SU-DHL-6 (cell line): ENCODE data around the gene CBL.

ENCODE experiments used
- H2AFZ ChIP-seq: fragments of 200-600 bp; sonication (generic); 2 replicates; pipeline ENCODE4 v1.6.1; 2014; ENCODE audit warnings: low read depth, mild to moderate bottlenecking, moderate library complexity, mixed read lengths, antibody characterized with exemption, low read length; ENCODE audit not compliant: severe bottlenecking
- H3F3A ChIP-seq: fragments of 200-600 bp; shearing (Covaris generic); 2 replicates; pipeline ENCODE4 v1.6.0; 2016; ENCODE audit warnings: antibody characterized with exemption, mild to moderate bottlenecking; ENCODE audit not compliant: insufficient read depth
- H3K27ac ChIP-seq: fragments of 200-600 bp; sonication (generic); 2 replicates; pipeline ENCODE4 v1.5.1; 2016; ENCODE audit warnings: low read depth, mild to moderate bottlenecking, low read length, moderate library complexity, mixed read lengths
- H3K27me3 ChIP-seq: fragments of 200-600 bp; sonication (generic), shearing (Covaris generic); 2 replicates; pipeline ENCODE4 v1.6.0; 2014; ENCODE audit warnings: mild to moderate bottlenecking, low read length
- H3K36me3 ChIP-seq: fragments of 200-600 bp; sonication (generic); 2 replicates; pipeline ENCODE4 v1.6.1; 2014; ENCODE audit warnings: mild to moderate bottlenecking, low read length, mixed read lengths
- H3K4me2 ChIP-seq: fragments of 300-600, 200-600 bp; shearing (Covaris generic), sonication (generic); 2 replicates; pipeline ENCODE4 v1.6.0; 2014; ENCODE audit warnings: low read length, low read depth, mild to moderate bottlenecking; ENCODE audit not compliant: poor library complexity, severe bottlenecking
- H3K4me3 ChIP-seq: fragments of 200-600 bp; sonication (generic); 2 replicates; pipeline ENCODE4 v1.5.1; 2014; ENCODE audit warnings: antibody characterized with exemption, low read length, mild to moderate bottlenecking, mixed read lengths; ENCODE audit not compliant: insufficient read depth, poor library complexity, severe bottlenecking
- H3K79me2 ChIP-seq: fragments of 200-600 bp; sonication (generic); 2 replicates; pipeline ENCODE4 v1.6.1; 2014; ENCODE audit warnings: mild to moderate bottlenecking, low read length, moderate library complexity; ENCODE audit not compliant: insufficient read depth
- H3K9ac ChIP-seq: fragments of 200-600 bp; sonication (generic); 2 replicates; pipeline ENCODE4 v1.7.0; 2014; ENCODE audit warnings: mild to moderate bottlenecking, low read length
- H3K9me2 ChIP-seq: fragments of 200-600 bp; sonication (generic); replicated peaks from 2 replicates; pipeline ENCODE4 v1.6.1; 2014; ENCODE audit warnings: low read length; ENCODE audit not compliant: insufficient read depth
- H3K9me3 ChIP-seq: fragments of 200-600 bp; sonication (generic); 2 replicates; pipeline ENCODE4 v1.6.1; 2014; ENCODE audit warnings: low read length, mixed read lengths; ENCODE audit not compliant: insufficient read depth
- H4K20me1 ChIP-seq: fragments of 200-600 bp; sonication (generic); 2 replicates; pipeline ENCODE4 v1.6.1; 2014; ENCODE audit warnings: low read depth, mild to moderate bottlenecking, antibody characterized with exemption, low read length, moderate library complexity, mixed read lengths
- EZH2phosphoT487 ChIP-seq: fragments of 200-600 bp; sonication (generic), shearing (Covaris generic); conservative IDR thresholded peaks from 2 replicates; pipeline ENCODE4 v1.6.1; 2018; ENCODE audit warnings: mild to moderate bottlenecking, antibody characterized with exemption, low read length, moderate library complexity, mixed read lengths
- TF ChIP-seq, protein P1 (sequence below): fragments of 200-600 bp; sonication (generic); IDR thresholded peaks from one replicate; pipeline ENCODE4 v1.5.1; 2017; ENCODE audit warnings: antibody characterized with exemption, mild to moderate bottlenecking, low read length, moderate library complexity; ENCODE audit not compliant: insufficient read depth, poor library complexity, severe bottlenecking

The CBL gene

DNA sequence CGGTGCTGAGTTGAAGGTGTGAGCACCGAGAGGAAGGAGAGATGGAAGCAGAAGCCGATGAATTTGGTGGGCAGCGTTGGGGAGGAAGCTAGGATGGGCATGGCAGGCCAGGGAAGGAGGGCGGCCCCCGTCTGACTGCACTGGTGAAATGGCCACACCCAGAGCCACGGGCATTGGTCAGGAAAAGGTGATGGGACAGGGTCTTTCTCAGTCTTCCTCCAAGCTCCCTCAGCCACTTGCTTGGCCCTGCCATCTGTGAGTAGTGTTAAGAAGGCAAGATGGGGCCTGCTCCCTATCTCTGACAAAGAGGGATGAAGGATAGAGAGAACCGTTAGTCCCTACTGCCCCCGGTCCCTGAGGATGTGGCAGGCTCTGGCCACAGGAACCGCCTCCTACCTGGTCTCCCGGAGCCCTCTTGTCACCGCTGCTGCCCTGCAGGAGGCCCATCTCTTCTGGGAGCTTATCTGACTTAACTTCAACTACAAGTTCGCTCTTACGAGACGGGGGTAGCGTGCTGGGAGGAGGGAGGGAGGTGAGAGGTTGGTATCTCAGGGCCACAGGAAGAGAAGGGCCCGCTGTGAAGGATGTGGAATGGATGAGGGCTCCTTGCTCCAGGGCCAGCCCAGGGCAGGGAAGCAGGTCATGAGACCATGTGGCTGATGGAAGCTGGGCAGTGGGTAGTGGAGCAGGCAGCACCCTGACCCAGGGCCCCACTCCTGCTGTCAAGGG is 104.0 kb downstream of the CBL start:
- H3K27me3 ChIP-seq: no peaks in the 10 kb centered on the region
- no peaks in the 10 kb centered on the region; the same call in 1 of the 2 replicates for H3K36me3 ChIP-seq
- H3K9me3 ChIP-seq: no peaks in the 10 kb centered on the region
- H3F3A ChIP-seq: no peaks in the 10 kb centered on the region
- H3K79me2 ChIP-seq: no peaks in the 10 kb centered on the region
- no peaks in the 10 kb centered on the region for H4K20me1 ChIP-seq
- no peak for TF ChIP-seq EZH2phosphoT487
- TF ChIP-seq, protein P1, sequence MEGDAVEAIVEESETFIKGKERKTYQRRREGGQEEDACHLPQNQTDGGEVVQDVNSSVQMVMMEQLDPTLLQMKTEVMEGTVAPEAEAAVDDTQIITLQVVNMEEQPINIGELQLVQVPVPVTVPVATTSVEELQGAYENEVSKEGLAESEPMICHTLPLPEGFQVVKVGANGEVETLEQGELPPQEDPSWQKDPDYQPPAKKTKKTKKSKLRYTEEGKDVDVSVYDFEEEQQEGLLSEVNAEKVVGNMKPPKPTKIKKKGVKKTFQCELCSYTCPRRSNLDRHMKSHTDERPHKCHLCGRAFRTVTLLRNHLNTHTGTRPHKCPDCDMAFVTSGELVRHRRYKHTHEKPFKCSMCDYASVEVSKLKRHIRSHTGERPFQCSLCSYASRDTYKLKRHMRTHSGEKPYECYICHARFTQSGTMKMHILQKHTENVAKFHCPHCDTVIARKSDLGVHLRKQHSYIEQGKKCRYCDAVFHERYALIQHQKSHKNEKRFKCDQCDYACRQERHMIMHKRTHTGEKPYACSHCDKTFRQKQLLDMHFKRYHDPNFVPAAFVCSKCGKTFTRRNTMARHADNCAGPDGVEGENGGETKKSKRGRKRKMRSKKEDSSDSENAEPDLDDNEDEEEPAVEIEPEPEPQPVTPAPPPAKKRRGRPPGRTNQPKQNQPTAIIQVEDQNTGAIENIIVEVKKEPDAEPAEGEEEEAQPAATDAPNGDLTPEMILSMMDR: no peak
- H3K27ac ChIP-seq: no peak overlapping the region
- H3K9ac ChIP-seq: no peak overlapping the region
- H3K4me3 ChIP-seq: no peak overlapping the region
- H3K4me2 ChIP-seq: no peak overlapping the region
- no peaks in the 10 kb centered on the region for H3K9me2 ChIP-seq
- H2AFZ ChIP-seq: no peak overlapping the region

DNA sequence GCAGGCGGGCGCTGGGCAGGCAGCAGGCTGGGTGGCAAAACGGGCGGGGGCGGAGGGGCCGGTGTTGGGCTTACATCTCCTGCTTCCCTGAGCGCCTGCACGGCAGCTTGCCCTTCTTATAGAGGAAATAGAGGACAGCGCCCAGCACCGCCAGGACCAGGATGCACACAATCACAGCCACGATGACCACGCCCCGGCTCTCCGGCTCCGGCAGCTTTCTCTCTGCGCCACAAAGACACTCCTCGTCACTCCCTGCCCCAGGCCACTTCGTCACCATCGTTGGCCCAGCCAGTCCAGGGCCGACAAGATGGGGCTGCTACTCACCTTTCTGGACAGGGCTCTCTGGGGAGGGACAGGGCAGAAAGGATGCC is 104.5 kb downstream of the CBL start:
- Histone ChIP-seq H3F3A (no peaks in the 10 kb centered on the region), H4K20me1 (no peaks in the 10 kb centered on the region), H3K27ac (no peak overlapping the region), H3K4me3 (no peak overlapping the region), H3K9me2 (no peaks in the 10 kb centered on the region), H3K9me3 (no peaks in the 10 kb centered on the region), H3K9ac (no peak overlapping the region), H3K27me3 (no peaks in the 10 kb centered on the region), H3K79me2 (no peaks in the 10 kb centered on the region), H3K36me3 (no peaks in the 10 kb centered on the region; the same call in 1 of the 2 replicates), H2AFZ (no peak overlapping the region), H3K4me2 (no peak overlapping the region)
- TF ChIP-seq, protein P1: no peak
- TF ChIP-seq EZH2phosphoT487: no peak

DNA sequence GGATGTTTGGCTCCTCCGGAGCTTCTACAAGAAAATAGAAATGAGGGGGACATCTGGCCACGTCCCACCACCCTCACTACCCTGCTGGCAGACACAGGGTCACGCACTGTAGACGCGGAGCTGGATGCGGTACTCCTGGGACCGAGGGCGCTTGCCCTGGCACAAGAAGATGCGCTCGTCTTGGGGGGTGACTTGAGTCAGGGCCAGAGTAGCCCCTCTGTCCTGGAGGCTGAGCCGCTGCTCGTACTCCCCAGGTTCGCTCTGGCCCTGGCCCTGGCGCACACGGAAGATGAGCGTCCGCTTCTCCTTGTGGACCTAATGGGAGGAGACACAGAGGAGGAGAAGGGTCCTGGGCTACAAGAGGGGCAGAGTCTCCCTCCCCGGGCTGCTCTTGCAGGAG is 108.6 kb downstream of the CBL start:
- no peak overlapping the region for H3K27ac ChIP-seq
- no peak overlapping the region for H3K9ac ChIP-seq
- H3K4me3 ChIP-seq: no peak overlapping the region
- H2AFZ ChIP-seq: no peak overlapping the region
- no peaks in the 10 kb centered on the region for H4K20me1 ChIP-seq
- no peaks in the 10 kb centered on the region for H3K9me3 ChIP-seq
- no peaks in the 10 kb centered on the region for H3F3A ChIP-seq
- H3K79me2 ChIP-seq: no peaks in the 10 kb centered on the region
- H3K9me2 ChIP-seq: no peaks in the 10 kb centered on the region
- H3K27me3 ChIP-seq: no peaks in the 10 kb centered on the region
- no peaks in the 10 kb centered on the region for H3K36me3 ChIP-seq
- H3K4me2 ChIP-seq: no peak overlapping the region
- TF ChIP-seq EZH2phosphoT487: no peak
- TF ChIP-seq, protein P1: no peak
